GM18519 (cell line): ENCODE data around the gene DYRK2.

Source experiments
- ATAC-seq: cut with Tn5 transposase; IDR thresholded peaks from one replicate; pipeline ENCODE4 v1.9.1; 2021; ENCODE audit warnings: mild to moderate bottlenecking, moderate library complexity; ENCODE audit not compliant: unreplicated experiment, low FRiP score

The DYRK2 gene

GRCh38 chr12:67698672-67699581 is 50.4 kb downstream of the DYRK2 start:
- peak; percentile 96 for ATAC-seq

- ATAC-seq = no peak
Observed at GRCh38 chr12:67701121-67701520, 52.6 kb downstream of the DYRK2 start.

- no peak for ATAC-seq
Observed at GRCh38 chr12:67702136-67702535, 53.6 kb downstream of the DYRK2 start.

GRCh38 chr12:67704071-67704470 is 55.5 kb downstream of the DYRK2 start:
- no peak for ATAC-seq

- ATAC-seq = no peak
Observed at GRCh38 chr12:67705394-67706370, 57.1 kb downstream of the DYRK2 start.

GRCh38 chr12:67709367-67709954 is 60.9 kb downstream of the DYRK2 start:
- ATAC-seq = no peak

GRCh38 chr12:67710582-67710981 is 62.0 kb downstream of the DYRK2 start:
- ATAC-seq = peak; percentile 67

- ATAC-seq = no peak
Observed at GRCh38 chr12:67712011-67712410, 63.5 kb downstream of the DYRK2 start.

- ATAC-seq = no peak
Observed at GRCh38 chr12:67714648-67715047, 66.1 kb downstream of the DYRK2 start.
